Gastrocnemius medialis (tissue), 4 donors: ENCODE data around the gene PLEKHA1.

Source experiments
- POLR2A ChIP-seq, 2 donors: fragments of 450-650 bp; IDR thresholded peaks; one replicate each; pipeline ENCODE4 v1.6.1; 2017; ENCODE audit warnings: antibody characterized with exemption in 2 of 2, mild to moderate bottlenecking in 2 of 2, moderate library complexity in 2 of 2
- TF ChIP-seq, protein P1 (sequence below), 5 experiments: fragments of 450-650 bp in 3 of 5; fragments of 200-600 bp in 2 of 5; sonication (generic) in 2 of 5; IDR thresholded peaks in 4 of 5; conservative IDR thresholded peaks in 1 of 5; 1 replicate in 4 of 5; 2 replicates in 1 of 5; pipeline ENCODE4 v1.5.1; 2016 to 2019; ENCODE audit warnings: antibody characterized with exemption in 5 of 5, mild to moderate bottlenecking in 3 of 5, moderate library complexity in 3 of 5

DNA sequence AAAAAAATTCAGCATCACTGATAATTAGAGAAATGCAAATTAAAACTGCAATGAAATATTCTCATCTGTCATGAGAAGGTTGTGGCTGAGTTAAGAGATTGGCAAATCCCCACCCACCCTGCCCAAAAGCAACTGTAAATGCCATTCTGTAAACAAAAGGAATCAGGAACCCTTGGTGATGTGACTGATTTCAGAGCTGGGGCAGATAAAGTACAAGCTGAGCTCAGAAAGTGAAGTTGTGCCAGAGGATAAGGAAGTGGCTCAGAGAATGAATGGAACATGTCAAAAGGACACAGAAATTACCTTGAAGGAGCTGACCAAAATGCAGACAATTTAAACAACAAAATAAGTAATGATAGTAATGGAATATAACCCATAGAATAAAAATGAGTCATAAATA lies 47.2 kb downstream of the PLEKHA1 start:
- TF ChIP-seq, protein P1, sequence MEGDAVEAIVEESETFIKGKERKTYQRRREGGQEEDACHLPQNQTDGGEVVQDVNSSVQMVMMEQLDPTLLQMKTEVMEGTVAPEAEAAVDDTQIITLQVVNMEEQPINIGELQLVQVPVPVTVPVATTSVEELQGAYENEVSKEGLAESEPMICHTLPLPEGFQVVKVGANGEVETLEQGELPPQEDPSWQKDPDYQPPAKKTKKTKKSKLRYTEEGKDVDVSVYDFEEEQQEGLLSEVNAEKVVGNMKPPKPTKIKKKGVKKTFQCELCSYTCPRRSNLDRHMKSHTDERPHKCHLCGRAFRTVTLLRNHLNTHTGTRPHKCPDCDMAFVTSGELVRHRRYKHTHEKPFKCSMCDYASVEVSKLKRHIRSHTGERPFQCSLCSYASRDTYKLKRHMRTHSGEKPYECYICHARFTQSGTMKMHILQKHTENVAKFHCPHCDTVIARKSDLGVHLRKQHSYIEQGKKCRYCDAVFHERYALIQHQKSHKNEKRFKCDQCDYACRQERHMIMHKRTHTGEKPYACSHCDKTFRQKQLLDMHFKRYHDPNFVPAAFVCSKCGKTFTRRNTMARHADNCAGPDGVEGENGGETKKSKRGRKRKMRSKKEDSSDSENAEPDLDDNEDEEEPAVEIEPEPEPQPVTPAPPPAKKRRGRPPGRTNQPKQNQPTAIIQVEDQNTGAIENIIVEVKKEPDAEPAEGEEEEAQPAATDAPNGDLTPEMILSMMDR (IDR thresholded peaks at IDR 0.05 in 4 of 5, conservative IDR thresholded peaks at IDR 0.05 in 1 of 5), result no peak
- no peak for TF ChIP-seq POLR2A (IDR thresholded peaks at IDR 0.05)
